AG04450 (cell line): ENCODE data around the gene CCSER2. TPM values are rescaled to one million over a fixed set of nuclear protein-coding genes. Genes with fewer than 3 reads are reported as not detected.
"Not testable (repeated sequence)": the region's sequence is repeated elsewhere in the genome, so short reads cannot be mapped to it uniquely, and the experiment has no call there.

Experiments used
- CTCF ChIA-PET: fragments of 300-600, 350-600 bp; formaldehyde crosslinking; extraction: SDS; loops from one replicate; lab custom pipeline; 2022; ENCODE audit warnings: antibody characterized with exemption, inconsistent platforms; lab: Charles Lee
- POLR2A ChIA-PET: fragments of 350-600 bp; formaldehyde crosslinking; extraction: SDS; loops from one replicate; lab custom pipeline; 2021; ENCODE audit warnings: antibody characterized with exemption, inconsistent platforms; lab: Yijun Ruan, JAX
- DNase-seq: peaks from one replicate; pipeline ENCODE4 v3.0.0-alpha.2; 2011; ENCODE audit warnings: low read depth, low spot score
- H3K27ac ChIP-seq: one replicate; pipeline ENCODE4 v1.5.1; 2012; ENCODE audit warnings: low read depth, low read length, control low read depth
- H3K27me3 ChIP-seq: one replicate; pipeline ENCODE4 v1.6.0; 2012; ENCODE audit warnings: low read length; ENCODE audit not compliant: control insufficient read depth, insufficient read depth
- H3K4me3 ChIP-seq: 2 replicates; pipeline ENCODE4 v1.5.1; 2011; ENCODE audit warnings: mild to moderate bottlenecking, low read depth, low read length, control low read depth
- H3K9me3 ChIP-seq: 2 replicates; pipeline ENCODE4 v1.5.1; 2012; ENCODE audit warnings: low read length; ENCODE audit not compliant: control insufficient read depth, insufficient read depth
- polyA plus RNA-seq: library from polyadenylated mRNA; depleted of rRNA; stranded (reverse); fragments of >200 nt; gene quantifications from 2 replicates; pipeline ENCODE4 v1.2.3, GENCODE V29; 2011
- TF ChIP-seq, protein P1 (sequence below): IDR thresholded peaks from 2 replicates; pipeline ENCODE4 v1.5.1; 2011; ENCODE audit warnings: low read depth, low read length, control low read depth, inconsistent platforms

Gene CCSER2
- polyA plus RNA-seq, 1 experiment = 51.0 TPM

DNA sequence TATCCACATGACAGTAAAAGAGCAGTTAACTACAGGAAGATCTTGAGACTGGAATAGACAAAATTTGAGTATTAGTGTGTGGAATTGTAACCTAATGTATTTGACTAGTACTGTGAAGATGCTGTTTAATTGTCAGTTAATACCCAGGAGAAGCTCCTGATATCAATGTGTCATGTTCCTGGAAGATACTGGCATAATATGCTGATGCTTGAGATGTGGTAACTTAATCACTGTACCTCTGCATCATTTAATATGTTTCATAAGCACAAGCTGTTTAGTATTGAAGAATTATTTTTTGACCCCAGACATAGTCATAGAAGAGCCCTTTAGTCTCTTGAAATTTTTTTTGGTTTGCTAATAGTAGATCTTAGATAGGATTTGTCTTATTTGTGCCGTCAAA lies 15.4 kb downstream of the CCSER2 start:
- CTCF ChIA-PET = interaction anchor here (1.0 kb wide), 1 partner anchor 9 kb away, joined by 5 read pairs; no protein-coding TSS in a partner anchor
- POLR2A ChIA-PET = no interaction called here
- DNase-seq = no peak
- H3K4me3 ChIP-seq = no peak overlapping the region
- H3K27ac ChIP-seq = no peak overlapping the region
- no peaks in the 10 kb centered on the region for H3K27me3 ChIP-seq
- TF ChIP-seq, protein P1, sequence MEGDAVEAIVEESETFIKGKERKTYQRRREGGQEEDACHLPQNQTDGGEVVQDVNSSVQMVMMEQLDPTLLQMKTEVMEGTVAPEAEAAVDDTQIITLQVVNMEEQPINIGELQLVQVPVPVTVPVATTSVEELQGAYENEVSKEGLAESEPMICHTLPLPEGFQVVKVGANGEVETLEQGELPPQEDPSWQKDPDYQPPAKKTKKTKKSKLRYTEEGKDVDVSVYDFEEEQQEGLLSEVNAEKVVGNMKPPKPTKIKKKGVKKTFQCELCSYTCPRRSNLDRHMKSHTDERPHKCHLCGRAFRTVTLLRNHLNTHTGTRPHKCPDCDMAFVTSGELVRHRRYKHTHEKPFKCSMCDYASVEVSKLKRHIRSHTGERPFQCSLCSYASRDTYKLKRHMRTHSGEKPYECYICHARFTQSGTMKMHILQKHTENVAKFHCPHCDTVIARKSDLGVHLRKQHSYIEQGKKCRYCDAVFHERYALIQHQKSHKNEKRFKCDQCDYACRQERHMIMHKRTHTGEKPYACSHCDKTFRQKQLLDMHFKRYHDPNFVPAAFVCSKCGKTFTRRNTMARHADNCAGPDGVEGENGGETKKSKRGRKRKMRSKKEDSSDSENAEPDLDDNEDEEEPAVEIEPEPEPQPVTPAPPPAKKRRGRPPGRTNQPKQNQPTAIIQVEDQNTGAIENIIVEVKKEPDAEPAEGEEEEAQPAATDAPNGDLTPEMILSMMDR = no peak
- H3K9me3 ChIP-seq = no peaks in the 10 kb centered on the region; the same call in 1 of the 2 replicates

DNA sequence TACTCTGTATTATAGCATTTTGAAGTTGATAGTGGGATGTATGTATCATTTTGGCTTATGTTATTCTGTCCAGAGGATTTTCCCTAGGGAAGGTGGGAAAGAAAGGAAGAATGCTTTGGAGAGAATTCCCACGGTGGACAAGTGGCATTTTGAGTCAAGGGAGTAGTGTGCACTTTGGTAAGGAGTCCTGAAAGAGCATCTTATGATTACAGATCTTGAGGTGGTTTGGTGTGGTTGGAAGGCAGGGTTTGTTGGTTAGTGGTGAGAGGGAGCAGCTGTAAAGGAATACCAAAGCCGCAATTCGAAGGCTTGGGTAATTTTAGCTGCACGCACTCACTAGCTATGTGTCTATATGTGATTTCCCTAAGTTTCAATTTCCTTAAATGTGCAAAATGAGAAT lies 16.1 kb downstream of the CCSER2 start:
- H3K27ac ChIP-seq = no peak overlapping the region
- H3K9me3 ChIP-seq = no peaks in the 10 kb centered on the region; the same call in 1 of the 2 replicates
- ChIA-PET CTCF (no interaction called here), POLR2A (no interaction called here)
- no peak overlapping the region for H3K4me3 ChIP-seq
- DNase-seq = no peak
- H3K27me3 ChIP-seq = no peaks in the 10 kb centered on the region
- TF ChIP-seq, protein P1 = no peak

DNA sequence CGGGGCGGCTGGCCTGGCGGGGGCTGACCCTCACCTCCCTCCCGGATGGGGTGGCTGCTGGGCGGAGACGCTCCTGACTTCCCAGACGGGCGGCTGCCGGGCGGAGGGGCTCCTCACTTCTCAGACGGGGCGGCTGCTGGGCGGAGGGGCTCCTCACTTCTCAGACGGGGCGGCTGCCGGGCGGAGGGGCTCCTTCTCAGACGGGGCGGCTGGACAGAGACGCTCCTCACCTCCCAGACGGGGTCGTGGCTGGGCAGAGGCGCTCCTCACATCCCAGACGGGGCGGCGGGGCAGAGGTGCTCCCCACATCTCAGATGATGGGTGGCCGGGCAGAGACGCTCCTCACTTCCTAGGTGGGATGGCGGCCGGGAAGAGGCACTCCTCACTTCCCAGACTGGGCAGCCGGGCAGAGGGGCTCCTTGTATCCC lies 19.2 kb downstream of the CCSER2 start:
- CTCF ChIA-PET, H3K27ac ChIP-seq, POLR2A ChIA-PET, DNase-seq, H3K9me3 ChIP-seq, H3K4me3 ChIP-seq, H3K27me3 ChIP-seq: not testable (repeated sequence)

DNA sequence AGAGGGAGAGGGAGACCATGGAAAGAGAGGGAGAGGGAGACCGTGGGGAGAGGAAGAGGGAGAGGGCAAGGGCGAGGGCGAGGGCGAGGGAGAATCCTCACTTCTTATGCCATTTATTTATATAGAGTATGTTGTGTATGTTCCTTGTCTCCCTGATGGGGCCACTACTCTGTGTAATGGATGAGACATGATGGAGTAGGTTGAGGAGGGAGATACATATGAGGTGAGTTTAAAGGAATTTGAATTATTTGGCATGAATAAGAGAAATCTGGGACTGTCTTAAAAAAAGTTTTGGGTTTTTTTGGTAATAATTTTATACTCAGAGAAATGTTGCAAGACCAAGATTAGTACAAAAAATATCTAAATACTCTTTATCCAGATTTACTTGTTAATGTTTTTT lies 20.1 kb downstream of the CCSER2 start:
- CTCF ChIA-PET = no interaction called here
- POLR2A ChIA-PET = interaction anchor here (1.2 kb wide), 1 partner anchor 52 kb away, joined by 5 read pairs; no protein-coding TSS in a partner anchor
- peak overlapping the region; percentile 52 for H3K27ac ChIP-seq

DNA sequence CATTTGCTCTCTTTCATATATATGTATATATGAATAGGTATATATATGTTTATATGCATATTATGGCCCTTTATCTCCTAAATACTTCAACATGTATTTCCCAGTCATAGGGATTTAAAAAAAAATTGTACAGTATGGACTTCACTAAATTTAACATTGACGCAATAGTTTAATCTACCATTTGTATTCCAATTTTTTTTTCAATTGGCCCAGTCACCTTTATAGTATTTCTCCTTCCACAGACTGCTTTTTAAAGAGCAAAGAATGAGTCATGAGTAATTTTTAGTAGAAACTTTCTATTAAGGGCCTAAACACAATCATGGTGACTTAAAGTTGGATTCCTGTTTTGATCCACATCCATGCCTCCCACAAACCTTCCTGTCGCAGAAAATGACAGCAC lies 20.5 kb downstream of the CCSER2 start:
- CTCF ChIA-PET = interaction anchor here (0.6 to 0.8 kb wide), 2 partner anchors 13 to 80 kb away, joined by 3 read pairs; no protein-coding TSS in a partner anchor
- no peaks in the 10 kb centered on the region for H3K27me3 ChIP-seq
- no peak overlapping the region for H3K4me3 ChIP-seq
- H3K9me3 ChIP-seq = no peaks in the 10 kb centered on the region; the same call in 1 of the 2 replicates
- no peak for DNase-seq
- peak overlapping the region; percentile 82 for H3K27ac ChIP-seq
- TF ChIP-seq, protein P1 = no peak
- POLR2A ChIA-PET = interaction anchor here (1.2 kb wide), 1 partner anchor 53 kb away, joined by 5 read pairs; no protein-coding TSS in a partner anchor

More for the DNA sequence above, 20.1 kb downstream of the CCSER2 start:
- DNase-seq = no peak
- Histone ChIP-seq H3K4me3 (no peak overlapping the region), H3K27me3 (no peaks in the 10 kb centered on the region), H3K9me3 (no peaks in the 10 kb centered on the region; the same call in 1 of the 2 replicates)
- TF ChIP-seq, protein P1 = no peak
